ENCODE measurements around the gene NUDCD3.

The NUDCD3 gene

DNA sequence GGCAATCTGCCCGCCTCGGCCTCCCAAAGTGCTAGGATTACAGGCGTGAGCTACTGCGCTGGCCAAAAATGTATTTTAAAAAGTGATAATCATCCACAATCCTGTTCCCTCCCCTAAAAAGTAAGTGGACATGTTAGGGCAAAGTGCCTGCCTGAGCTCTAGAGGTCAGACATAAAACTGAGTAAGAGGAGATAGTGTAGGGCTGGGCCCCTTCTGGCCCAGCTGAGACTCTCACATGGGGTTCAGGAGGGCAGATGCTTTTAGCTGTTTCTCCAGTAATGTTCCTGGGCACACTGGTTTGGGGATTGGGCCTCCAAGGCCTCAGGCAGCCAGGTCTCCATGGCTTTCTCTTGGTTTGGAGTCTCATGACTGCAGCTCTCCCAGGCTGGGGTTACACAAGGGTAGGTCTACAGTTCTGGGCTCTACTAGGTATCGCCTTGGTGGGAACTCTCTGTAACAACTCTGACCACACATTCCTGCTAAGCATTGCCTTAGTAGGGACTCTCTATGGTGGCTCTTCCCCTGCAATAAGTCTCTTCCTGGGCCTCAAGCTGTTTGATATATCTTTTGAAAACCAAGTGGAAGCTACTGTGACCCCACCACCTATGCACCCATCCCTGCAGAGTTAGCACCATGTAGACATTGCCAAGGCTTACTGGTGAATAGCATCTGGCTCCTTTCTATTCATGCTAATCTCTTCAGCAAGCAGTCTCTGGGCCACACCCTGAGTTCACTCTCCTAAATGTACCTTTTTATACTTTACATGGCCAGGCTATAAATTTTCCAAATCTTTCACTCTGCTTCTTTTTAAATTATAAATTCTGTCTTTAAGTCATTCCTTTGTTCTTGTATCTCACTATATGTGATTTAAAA is 6.9 kb upstream of the NUDCD3 start:
- no peaks in the 10 kb centered on the region for H3K36me3 ChIP-seq
- no peaks in the 10 kb centered on the region for H3K4me1 ChIP-seq
- TF ChIP-seq, protein P1, sequence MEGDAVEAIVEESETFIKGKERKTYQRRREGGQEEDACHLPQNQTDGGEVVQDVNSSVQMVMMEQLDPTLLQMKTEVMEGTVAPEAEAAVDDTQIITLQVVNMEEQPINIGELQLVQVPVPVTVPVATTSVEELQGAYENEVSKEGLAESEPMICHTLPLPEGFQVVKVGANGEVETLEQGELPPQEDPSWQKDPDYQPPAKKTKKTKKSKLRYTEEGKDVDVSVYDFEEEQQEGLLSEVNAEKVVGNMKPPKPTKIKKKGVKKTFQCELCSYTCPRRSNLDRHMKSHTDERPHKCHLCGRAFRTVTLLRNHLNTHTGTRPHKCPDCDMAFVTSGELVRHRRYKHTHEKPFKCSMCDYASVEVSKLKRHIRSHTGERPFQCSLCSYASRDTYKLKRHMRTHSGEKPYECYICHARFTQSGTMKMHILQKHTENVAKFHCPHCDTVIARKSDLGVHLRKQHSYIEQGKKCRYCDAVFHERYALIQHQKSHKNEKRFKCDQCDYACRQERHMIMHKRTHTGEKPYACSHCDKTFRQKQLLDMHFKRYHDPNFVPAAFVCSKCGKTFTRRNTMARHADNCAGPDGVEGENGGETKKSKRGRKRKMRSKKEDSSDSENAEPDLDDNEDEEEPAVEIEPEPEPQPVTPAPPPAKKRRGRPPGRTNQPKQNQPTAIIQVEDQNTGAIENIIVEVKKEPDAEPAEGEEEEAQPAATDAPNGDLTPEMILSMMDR (IDR thresholded peaks at IDR 0.05; ENCODE audit: low read depth, low read length), result no peak
- H3K9me3 ChIP-seq, result no peaks in the 10 kb centered on the region
- DNase-seq, result no peak
- H3K4me3 ChIP-seq (ENCODE audit: low read depth, low read length), result no peak overlapping the region
- peaks cover 25% of the 10 kb centered on the region for H3K27me3 ChIP-seq

DNA sequence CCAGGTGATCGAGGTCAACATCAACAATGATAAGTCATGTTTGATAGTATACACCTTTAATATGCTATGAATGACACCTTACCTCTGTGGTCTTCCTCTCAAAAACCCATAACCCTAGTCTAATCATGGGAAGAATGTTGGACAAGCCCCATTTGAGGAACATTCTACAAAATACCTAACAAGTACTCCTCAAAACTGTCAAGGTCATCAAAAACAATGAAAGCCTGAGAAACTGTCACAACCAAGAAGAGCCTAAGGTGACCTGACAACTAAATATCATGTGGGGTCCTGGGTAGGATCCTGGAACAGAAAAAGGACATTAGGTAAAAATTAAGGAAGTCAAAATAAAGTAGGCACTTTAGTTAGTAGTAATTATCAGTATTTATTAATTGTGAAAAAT is 5.9 kb upstream of the NUDCD3 start:
- DNase-seq, result no peak
- Histone ChIP-seq H3K4me1 (no peaks in the 10 kb centered on the region), H3K4me3 (ENCODE audit: low read depth, low read length) (no peak overlapping the region), H3K9me3 (no peaks in the 10 kb centered on the region), H3K36me3 (no peaks in the 10 kb centered on the region), H3K27me3 (peaks cover 20% of the 10 kb centered on the region)
- TF ChIP-seq, protein P1 (IDR thresholded peaks at IDR 0.05; ENCODE audit: low read depth, low read length), result no peak

DNA sequence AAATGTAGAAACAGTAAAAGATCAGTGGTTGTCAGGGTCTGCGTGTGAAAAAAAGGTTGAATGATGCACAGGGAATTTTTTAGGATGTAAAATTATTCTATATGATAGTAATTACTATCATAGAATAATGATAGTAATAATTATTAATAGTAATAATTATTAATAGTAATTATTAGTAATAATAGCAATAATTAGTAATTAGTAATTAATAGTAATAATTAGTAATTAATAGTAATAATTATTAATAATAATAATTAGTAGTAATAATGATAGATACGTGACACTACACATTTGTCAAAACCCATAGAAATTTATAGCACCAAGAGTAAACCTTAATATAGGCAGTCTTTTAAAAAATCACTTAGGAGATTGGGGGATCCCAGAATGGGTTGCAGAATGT is 4.5 kb upstream of the NUDCD3 start:
- Histone ChIP-seq H3K9me3 (no peaks in the 10 kb centered on the region), H3K36me3 (no peaks in the 10 kb centered on the region), H3K4me3 (ENCODE audit: low read depth, low read length) (no peak overlapping the region), H3K4me1 (no peaks in the 10 kb centered on the region), H3K27me3 (peaks cover 20% of the 10 kb centered on the region)
- TF ChIP-seq, protein P1 (IDR thresholded peaks at IDR 0.05; ENCODE audit: low read depth, low read length), result no peak
- no peak for DNase-seq

DNA sequence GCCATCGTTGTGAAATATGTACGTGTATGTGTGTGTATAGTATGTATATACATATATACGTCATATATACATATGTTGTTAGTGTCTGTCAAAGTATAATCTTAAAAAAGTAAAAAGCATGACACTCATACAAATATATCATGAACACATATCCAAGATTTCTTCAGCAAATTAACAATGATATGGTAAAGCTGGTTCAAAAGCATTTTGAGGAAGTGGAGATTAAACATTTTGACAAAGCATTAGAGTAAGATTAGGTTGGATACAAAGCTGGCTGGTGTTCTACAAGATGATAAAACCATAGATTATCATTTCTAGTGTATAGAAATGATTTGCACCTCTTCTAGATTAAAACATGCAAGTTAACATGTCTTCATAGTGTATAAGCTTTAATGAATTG is 771 bp upstream of the NUDCD3 start:
- Histone ChIP-seq H3K27me3 (peaks cover 10% of the 10 kb centered on the region; the same call in 1 of the 2 replicates), H3K36me3 (peaks cover 6% of the 10 kb centered on the region; the same call in 1 of the 2 replicates), H3K4me1 (no peaks in the 10 kb centered on the region), H3K9me3 (no peaks in the 10 kb centered on the region), H3K4me3 (ENCODE audit: low read depth, low read length) (peak overlapping the region; percentile 79)
- no peak for DNase-seq
- TF ChIP-seq, protein P1 (IDR thresholded peaks at IDR 0.05; ENCODE audit: low read depth, low read length), result no peak

DNA sequence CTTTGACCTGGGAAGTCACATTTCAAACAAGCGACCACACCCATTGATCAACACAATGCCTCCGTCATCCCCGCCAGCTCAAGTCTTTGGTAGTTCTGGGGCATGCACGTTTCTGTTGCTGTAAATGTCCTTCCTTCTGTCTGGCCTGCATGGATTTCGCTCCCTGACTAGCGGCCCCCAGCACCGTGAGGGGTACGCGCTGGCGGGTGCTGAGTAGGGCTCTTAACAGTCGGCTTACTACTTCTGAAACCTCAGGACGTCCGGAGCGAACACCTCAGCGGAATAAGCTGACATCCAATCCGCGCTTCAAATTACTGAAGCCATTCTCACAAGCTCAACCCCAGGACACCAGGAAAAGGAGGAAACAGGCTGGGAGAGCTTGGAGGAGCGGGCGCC is 505 bp downstream of the NUDCD3 start:
- Histone ChIP-seq H3K36me3 (peaks cover 11% of the 10 kb centered on the region), H3K9me3 (no peaks in the 10 kb centered on the region), H3K4me1 (no peaks in the 10 kb centered on the region), H3K27me3 (0 out of 2 replicates have a peak, but pooled peaks cover 3% of the 10 kb centered on the region), H3K4me3 (ENCODE audit: low read depth, low read length) (peak overlapping the region; percentile 79)
- DNase-seq, result no peak
- TF ChIP-seq, protein P1 (IDR thresholded peaks at IDR 0.05; ENCODE audit: low read depth, low read length), result no peak

DNA sequence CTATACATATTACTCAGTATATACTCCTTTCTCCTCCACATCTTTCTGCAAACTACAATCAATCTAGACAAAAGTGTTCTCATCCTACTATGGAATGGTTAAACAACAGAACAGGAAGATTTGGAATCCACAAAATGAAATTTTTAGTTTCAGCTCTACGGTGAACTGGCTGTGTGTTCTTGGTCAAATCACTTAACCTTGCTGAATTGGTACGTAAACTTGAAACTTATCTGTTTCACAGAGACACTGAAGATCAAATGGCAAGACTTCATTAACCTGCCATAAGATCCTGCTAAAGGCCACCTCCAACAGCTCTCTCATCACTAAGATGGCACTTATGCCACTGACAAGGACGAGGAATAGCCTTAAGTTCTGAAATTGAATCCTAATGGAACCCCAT is 1.5 kb downstream of the NUDCD3 start:
- Histone ChIP-seq H3K4me1 (no peaks in the 10 kb centered on the region), H3K36me3 (peaks cover 21% of the 10 kb centered on the region), H3K27me3 (no peaks in the 10 kb centered on the region), H3K9me3 (no peaks in the 10 kb centered on the region), H3K4me3 (ENCODE audit: low read depth, low read length) (peak overlapping the region; percentile 79)
- DNase-seq, result no peak
- TF ChIP-seq, protein P1 (IDR thresholded peaks at IDR 0.05; ENCODE audit: low read depth, low read length), result no peak

Measured in BE2C (cell line).